H9 (cell line): ENCODE data around the gene VASH1. TPM values are rescaled to one million over a fixed set of nuclear protein-coding genes. Genes with fewer than 3 reads are reported as not detected.

Experiments used
- DNase-seq: peaks from one replicate; pipeline ENCODE4 v3.0.0-alpha.2; 2017
- H2AFZ ChIP-seq: one replicate; pipeline ENCODE4 v1.6.1; 2013; ENCODE audit warnings: mild to moderate bottlenecking, low read length, control low read depth, moderate library complexity
- H2AK5ac ChIP-seq: 2 replicates; pipeline ENCODE4 v1.6.1; 2013; ENCODE audit warnings: low read length, control low read depth, mixed read lengths; ENCODE audit not compliant: insufficient read length
- H2BK120ac ChIP-seq: one replicate; pipeline ENCODE4 v1.6.1; 2013; ENCODE audit warnings: low read depth, mild to moderate bottlenecking, low read length, control low read depth, inconsistent platforms; ENCODE audit not compliant: poor library complexity, severe bottlenecking
- H2BK12ac ChIP-seq: 2 replicates; pipeline ENCODE4 v1.6.1; 2013; ENCODE audit warnings: low read length, control low read depth, mixed read lengths, low read depth; ENCODE audit not compliant: insufficient read length
- H2BK15ac ChIP-seq: 2 replicates; pipeline ENCODE4 v1.6.1; 2013; ENCODE audit warnings: low read depth, low read length, control low read depth
- H2BK20ac ChIP-seq: one replicate; pipeline ENCODE4 v1.6.1; 2013; ENCODE audit warnings: low read depth, mild to moderate bottlenecking, low read length, control low read depth, inconsistent platforms; ENCODE audit not compliant: poor library complexity, severe bottlenecking
- H2BK5ac ChIP-seq: 2 replicates; pipeline ENCODE4 v1.6.1; 2013; ENCODE audit warnings: low read length, control low read depth, mixed read lengths; ENCODE audit not compliant: insufficient read length
- H3K14ac ChIP-seq: 2 replicates; pipeline ENCODE4 v1.6.1; 2013; ENCODE audit warnings: low read length, control low read depth; ENCODE audit not compliant: insufficient read depth
- H3K18ac ChIP-seq: 2 replicates; pipeline ENCODE4 v1.6.1; 2013; ENCODE audit warnings: low read depth, mild to moderate bottlenecking, mixed read lengths, low read length, control low read depth; ENCODE audit not compliant: insufficient read length
- H3K23ac ChIP-seq: 2 replicates; pipeline ENCODE4 v1.6.1; 2013; ENCODE audit warnings: low read length, control low read depth, mixed read lengths, low read depth; ENCODE audit not compliant: insufficient read length
- H3K23me2 ChIP-seq: 2 replicates; pipeline ENCODE4 v1.6.1; 2013; ENCODE audit warnings: low read depth, mild to moderate bottlenecking, mixed read lengths, low read length, control low read depth; ENCODE audit not compliant: insufficient read length, poor library complexity, severe bottlenecking
- H3K27ac ChIP-seq: 2 replicates; pipeline ENCODE4 v1.5.1; 2013; ENCODE audit warnings: low read length, control low read depth, mixed read lengths, low read depth; ENCODE audit not compliant: insufficient read length
- H3K27me3 ChIP-seq: 2 replicates; pipeline ENCODE4 v1.6.1; 2013; ENCODE audit warnings: low read length, control low read depth, inconsistent platforms; ENCODE audit not compliant: insufficient read depth
- H3K4ac ChIP-seq: 2 replicates; pipeline ENCODE4 v1.6.1; 2013; ENCODE audit warnings: low read depth, mild to moderate bottlenecking, control low read depth, inconsistent platforms, low read length, moderate library complexity
- H3K4me1 ChIP-seq: 2 replicates; pipeline ENCODE4 v1.6.1; 2013; ENCODE audit warnings: low read length, control low read depth, inconsistent platforms; ENCODE audit not compliant: insufficient read depth
- H3K4me2 ChIP-seq: 2 replicates; pipeline ENCODE4 v1.6.1; 2013; ENCODE audit warnings: low read length, control low read depth, mixed read lengths; ENCODE audit not compliant: insufficient read length, insufficient read depth
- H3K56ac ChIP-seq: 2 replicates; pipeline ENCODE4 v1.6.1; 2013; ENCODE audit warnings: low read depth, mild to moderate bottlenecking, mixed read lengths, low read length, control low read depth; ENCODE audit not compliant: insufficient read length
- H3K79me1 ChIP-seq: 2 replicates; pipeline ENCODE4 v1.6.1; 2013; ENCODE audit warnings: low read depth, mild to moderate bottlenecking, moderate library complexity, low read length, control low read depth, inconsistent platforms; ENCODE audit not compliant: insufficient read depth, poor library complexity, severe bottlenecking
- H3K79me2 ChIP-seq: 2 replicates; pipeline ENCODE4 v1.6.1; 2013; ENCODE audit warnings: low read length, control low read depth, inconsistent platforms; ENCODE audit not compliant: insufficient read depth
- H3K9ac ChIP-seq: 2 replicates; pipeline ENCODE4 v1.6.1; 2013; ENCODE audit warnings: low read length, control low read depth, mixed read lengths; ENCODE audit not compliant: insufficient read length; ENCODE audit errors: extremely low read depth
- H3K9me3 ChIP-seq: one replicate; pipeline ENCODE4 v1.6.1; 2013; ENCODE audit warnings: low read depth, low read length, inconsistent platforms; ENCODE audit not compliant: control insufficient read depth
- H3T11ph ChIP-seq: one replicate; pipeline ENCODE4 v1.6.1; 2013; ENCODE audit warnings: mild to moderate bottlenecking, low read length, control low read depth, inconsistent platforms
- H4K20me1 ChIP-seq: one replicate; pipeline ENCODE4 v1.6.1; 2013; ENCODE audit not compliant: control insufficient read depth, insufficient read length, insufficient read depth
- H4K5ac ChIP-seq: 2 replicates; pipeline ENCODE4 v1.6.1; 2013; ENCODE audit warnings: low read depth, mild to moderate bottlenecking, mixed read lengths, low read length, control low read depth; ENCODE audit not compliant: insufficient read length
- H4K8ac ChIP-seq: replicated peaks from 2 replicates; pipeline ENCODE4 v1.6.1; 2013; ENCODE audit warnings: low read length, control low read depth, mixed read lengths, low read depth; ENCODE audit not compliant: insufficient read length
- H4K91ac ChIP-seq: 2 replicates; pipeline ENCODE4 v1.6.1; 2013; ENCODE audit warnings: low read depth, mild to moderate bottlenecking, moderate library complexity, mixed read lengths, low read length, control low read depth; ENCODE audit not compliant: insufficient read length
- H3K27ac Mint-ChIP-seq, 3 experiments: 2 replicates in 2 of 3; 3 replicates in 1 of 3; pipeline ENCODE4 v1.8.0; 2020 to 2021; ENCODE audit warnings: mixed read lengths in 3 of 3, mild to moderate bottlenecking in 1 of 3, moderate library complexity in 1 of 3
- H3K27me3 Mint-ChIP-seq: 2 replicates; pipeline ENCODE4 v1.8.0; 2021; ENCODE audit warnings: low read depth, mild to moderate bottlenecking, moderate library complexity, mixed read lengths
- H3K36me3 Mint-ChIP-seq, 3 experiments: 2 replicates in 2 of 3; 3 replicates in 1 of 3; pipeline ENCODE4 v1.8.0; 2020 to 2021; ENCODE audit warnings: low read depth in 3 of 3, mixed read lengths in 3 of 3; ENCODE audit not compliant: insufficient read depth in 1 of 3
- H3K4me1 Mint-ChIP-seq, 2 experiments: 2 replicates each; pipeline ENCODE4 v1.8.0; 2020; ENCODE audit warnings: mixed read lengths in 2 of 2
- H3K4me3 Mint-ChIP-seq, 2 experiments: 2 replicates in 1 of 2; 3 replicates in 1 of 2; pipeline ENCODE4 v1.8.0; 2020 to 2021; ENCODE audit warnings: mild to moderate bottlenecking in 2 of 2, mixed read lengths in 2 of 2, moderate library complexity in 1 of 2
- H3K9me3 Mint-ChIP-seq, 2 experiments: 2 replicates in 1 of 2; 3 replicates in 1 of 2; pipeline ENCODE4 v1.8.0; 2020; ENCODE audit warnings: mild to moderate bottlenecking in 2 of 2, mixed read lengths in 2 of 2, moderate library complexity in 1 of 2
- CTCF ChIP-seq: fragments of 200-600 bp; sonication (generic); conservative IDR thresholded peaks from 3 replicates; pipeline ENCODE4 v1.8.0; 2021; ENCODE audit warnings: antibody characterized with exemption, mild to moderate bottlenecking
- WGBS: extraction: QIAGEN DNeasy Blood & Tissue Kit; methylation state at CpG from one replicate; pipeline ENCODE4 v1.1.7; 2013; ENCODE audit warnings: missing lambda C conversion rate, low lambda C conversion rate, mixed read lengths; ENCODE audit not compliant: insufficient read length; ENCODE audit errors: extremely low coverage; 5-methylcytosine and 5-hydroxymethylcytosine counted together
- total RNA-seq: library from RNA; stranded (reverse); gene quantifications from 2 replicates; pipeline ENCODE4 v1.2.1, GENCODE V29; 2021

The VASH1 gene
- total RNA-seq, 1 experiment from 2014 or later = 5.8 TPM

- Histone ChIP-seq H3K18ac (no peak overlapping the region), H2AK5ac (no peak overlapping the region), H3K9ac (no peak overlapping the region), H2AFZ (no peak overlapping the region), H4K20me1 (no peaks in the 10 kb centered on the region), H3K14ac (no peak overlapping the region), H3K9me3 (no peaks in the 10 kb centered on the region), H3K27me3 (no peaks in the 10 kb centered on the region), H3K4me1 (peaks cover 4% of the 10 kb centered on the region; the same call in 1 of the 2 replicates), H3K23me2 (peaks cover 10% of the 10 kb centered on the region), H3T11ph (no peak overlapping the region), H4K5ac (no peak overlapping the region), H3K4me2 (no peak overlapping the region), H2BK20ac (no peak overlapping the region), H4K8ac (no peak overlapping the region), H4K91ac (no peak overlapping the region), H3K79me1 (peaks cover 1% of the 10 kb centered on the region), H3K56ac (no peak overlapping the region), H3K79me2 (no peaks in the 10 kb centered on the region), H2BK5ac (no peak overlapping the region), H3K23ac (no peak overlapping the region), H2BK12ac (no peak overlapping the region), H2BK15ac (no peak overlapping the region), H2BK120ac (no peak overlapping the region), H3K4ac (no peak overlapping the region), H3K27ac (no peak overlapping the region)
- peaks cover 17 to 18% of the 10 kb centered on the region in 2 experiments for H3K4me1 Mint-ChIP-seq
- H3K36me3 Mint-ChIP-seq = peaks cover 24 to 34% (median 30%) of the 10 kb centered on the region in 3 experiments; a peak in 6 of 7 replicates
- no peak for TF ChIP-seq CTCF
- no CpG with 5 or more reads among the region's 3 CpGs for WGBS
- no peak for DNase-seq
- no peaks in the 10 kb centered on the region for H3K27me3 Mint-ChIP-seq
- no peaks in the 10 kb centered on the region; a peak in 1 of 5 replicates for H3K9me3 Mint-ChIP-seq
- H3K4me3 Mint-ChIP-seq = no peak overlapping the region
- no peak overlapping the region for H3K27ac Mint-ChIP-seq
Observed at GRCh38 chr14:76810525-76810924, 49.3 kb downstream of the VASH1 start.
